Activated CD8-positive, alpha-beta memory T cell treated with anti-CD3 and anti-CD28 coated beads for 48 hours (primary cell): ENCODE data around the gene PTPRK.

Experiments used
- DNase-seq, 3 experiments: peaks; one replicate each; pipeline ENCODE4 v3.0.0-alpha.2; 2020; ENCODE audit warnings: low read depth in 2 of 3, low spot score in 2 of 3

PTPRK gene

GRCh38 chr6:128156321-128157111, 363.9 kb downstream of the PTPRK start:
- no peak for DNase-seq

- DNase-seq = no peak
These were observed 364.6 kb downstream of the PTPRK start for GRCh38 chr6:128155826-128156225.

- DNase-seq = no peak
These were observed 367.8 kb downstream of the PTPRK start for GRCh38 chr6:128152551-128152950.

DNA sequence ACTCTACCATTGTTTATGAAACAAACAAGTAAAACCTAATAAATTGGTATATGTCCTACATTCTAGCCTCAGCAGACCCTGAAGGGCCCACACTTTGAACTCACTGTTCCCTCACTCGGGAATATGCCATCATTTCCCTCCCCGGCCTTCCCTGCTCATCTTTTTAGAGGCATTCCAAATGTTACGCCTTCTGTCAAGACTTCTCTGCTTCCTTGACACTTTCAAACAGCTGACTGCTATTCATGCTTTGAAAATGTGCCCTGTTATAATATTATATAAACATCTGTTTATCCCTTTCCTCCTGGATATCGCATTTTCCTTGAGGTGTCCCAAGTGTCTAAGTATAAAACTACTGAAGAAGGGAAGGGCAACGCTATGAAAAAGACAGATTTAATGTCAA, 370.0 kb downstream of the PTPRK start:
- DNase-seq = no peak

DNA sequence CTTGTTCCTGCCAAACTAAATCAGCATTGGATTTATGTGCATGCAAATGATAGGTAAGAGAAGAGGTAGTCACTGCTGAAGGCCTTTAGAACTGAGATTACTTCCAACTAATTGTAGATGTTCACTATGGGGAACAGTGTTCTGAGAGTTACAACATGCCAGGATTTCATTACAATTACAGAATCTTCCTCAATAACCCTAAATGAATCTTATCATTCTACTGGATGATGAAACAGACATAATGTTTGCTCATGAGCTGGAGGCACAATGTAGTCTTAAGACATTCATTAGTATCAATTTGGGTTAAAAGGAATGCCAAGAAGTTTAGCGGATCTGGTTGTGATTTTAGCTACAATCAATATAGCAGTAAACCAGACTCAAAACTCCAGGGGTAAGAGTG, 370.6 kb downstream of the PTPRK start:
- no peak for DNase-seq

DNA sequence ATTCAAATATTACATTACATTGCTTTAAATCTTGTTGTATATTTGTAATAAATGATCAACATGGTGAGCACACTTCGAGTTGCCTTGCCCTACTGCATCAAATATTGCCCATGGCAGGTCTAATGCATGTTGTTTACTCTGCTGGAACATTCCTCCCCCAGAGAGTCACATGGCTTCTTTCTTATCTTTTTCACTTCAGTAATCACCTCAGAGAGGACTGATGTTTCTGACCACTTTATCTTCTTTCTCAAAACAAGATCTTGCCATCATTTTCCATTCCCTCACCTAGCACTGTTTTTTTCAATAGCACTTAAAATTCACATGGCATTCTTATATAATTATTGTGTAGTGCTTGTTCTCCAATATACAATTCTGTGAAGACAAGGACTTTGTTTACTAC, 376.1 kb downstream of the PTPRK start:
- DNase-seq = no peak

DNA sequence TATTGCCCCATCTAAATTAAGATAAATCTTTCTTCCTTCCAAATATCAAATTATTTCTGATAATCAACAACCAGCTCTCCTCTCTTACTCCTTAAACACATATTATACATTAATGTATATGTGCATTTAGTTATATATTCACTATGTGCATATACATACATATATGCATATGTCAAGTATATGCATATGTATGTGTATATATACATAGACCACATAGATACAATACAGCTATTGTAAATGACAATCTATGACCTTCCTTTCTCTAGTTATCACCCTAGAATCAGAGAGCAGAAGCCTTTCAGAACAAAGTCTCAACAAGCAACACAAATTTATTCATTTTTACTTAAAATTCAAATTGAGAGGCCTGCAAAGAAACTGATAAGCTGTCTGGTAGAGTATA, 378.5 kb downstream of the PTPRK start:
- no peak for DNase-seq

- no peak for DNase-seq
These were observed 380.9 kb downstream of the PTPRK start for GRCh38 chr6:128139519-128139918.

DNA sequence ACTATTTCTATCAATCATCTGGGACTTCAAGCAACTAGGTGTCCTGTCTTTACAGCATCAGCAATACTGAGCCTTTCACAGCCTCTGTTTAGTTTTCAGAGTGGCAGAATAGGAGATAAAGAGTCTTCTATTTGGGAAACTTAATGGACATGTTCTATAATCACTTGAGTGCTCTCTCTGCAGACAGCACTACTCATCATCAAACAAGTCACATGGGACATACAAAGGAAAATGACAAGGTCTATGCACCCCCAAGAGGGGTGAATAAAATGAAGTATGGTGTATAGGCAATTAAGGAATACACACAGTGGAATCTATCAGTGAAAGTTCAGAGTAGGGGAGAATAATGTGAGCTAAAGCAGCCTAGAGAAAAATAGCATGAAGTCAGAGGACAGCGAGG, 381.7 kb downstream of the PTPRK start:
- DNase-seq = no peak

- no peak for DNase-seq
These were observed 385.1 kb downstream of the PTPRK start for GRCh38 chr6:128135325-128135724.

- no peak for DNase-seq
These were observed 388.8 kb downstream of the PTPRK start for GRCh38 chr6:128131566-128131965.

- no peak for DNase-seq
These were observed 389.4 kb downstream of the PTPRK start for GRCh38 chr6:128131036-128131435.

- no peak for DNase-seq
These were observed 390.7 kb downstream of the PTPRK start for GRCh38 chr6:128129679-128130078.

GRCh38 chr6:128127650-128128049, 392.7 kb downstream of the PTPRK start:
- DNase-seq = no peak

- DNase-seq = no peak
These were observed 395.7 kb downstream of the PTPRK start for GRCh38 chr6:128124713-128125112.

- no peak for DNase-seq
These were observed 398.8 kb downstream of the PTPRK start for GRCh38 chr6:128121610-128122009.

DNA sequence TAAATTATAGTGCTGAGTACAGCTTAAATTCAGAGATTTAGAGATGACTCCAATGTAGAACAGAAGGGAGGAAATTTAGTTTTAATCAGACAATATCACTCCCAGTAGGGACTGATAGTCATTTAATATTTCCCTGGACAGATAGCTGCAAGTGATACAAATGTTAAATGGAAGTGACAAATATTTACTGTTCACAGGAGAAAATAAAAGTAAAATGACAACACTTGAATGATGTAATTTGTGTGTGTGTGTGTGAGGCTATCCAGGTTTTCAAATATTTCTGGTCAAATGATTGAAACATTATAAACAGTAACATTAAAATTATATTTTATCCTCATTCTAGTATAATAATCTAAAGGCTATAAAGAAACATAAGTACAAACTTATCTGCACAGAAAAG, 399.2 kb downstream of the PTPRK start:
- DNase-seq = no peak

DNA sequence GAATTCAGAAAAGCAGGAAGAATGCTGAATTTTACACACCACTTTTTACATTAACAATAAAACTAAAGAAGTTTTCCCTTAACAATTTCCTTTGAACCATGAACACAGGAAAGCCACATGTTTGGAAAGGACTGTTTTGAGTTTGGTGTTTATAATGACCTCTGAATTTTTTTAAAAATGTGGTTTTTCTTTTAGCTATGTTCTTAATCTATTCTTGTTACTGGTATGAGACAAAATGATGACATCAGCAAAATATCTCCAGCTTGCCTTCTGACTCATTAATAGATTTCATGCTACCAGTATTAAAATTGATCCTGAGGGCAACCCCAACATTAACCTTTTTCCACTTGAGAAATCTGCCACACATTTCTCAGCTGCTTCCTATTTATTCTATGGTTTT, 402.0 kb downstream of the PTPRK start:
- no peak for DNase-seq

- no peak for DNase-seq
These were observed 402.5 kb downstream of the PTPRK start for GRCh38 chr6:128117916-128118315.

- DNase-seq = no peak
These were observed 406.2 kb downstream of the PTPRK start for GRCh38 chr6:128114164-128114563.

- no peak for DNase-seq
These were observed 407.9 kb downstream of the PTPRK start for GRCh38 chr6:128112494-128112893.

GRCh38 chr6:128111096-128111495, 409.3 kb downstream of the PTPRK start:
- no peak for DNase-seq

GRCh38 chr6:128107682-128108081, 412.7 kb downstream of the PTPRK start:
- no peak for DNase-seq
